CMK (cell line): Measurements from ENCODE around the gene ATG4A.

Experiments used
- DNase-seq: peaks from one replicate; pipeline ENCODE4 v3.0.0-alpha.2; 2010; ENCODE audit warnings: low read depth

Gene ATG4A

GRCh38 chrX:108091264-108091877, at the start of gene ATG4A, which contains the start of gene PSMD10:
Gene ATG4A (plus strand): TSS chrX:108091778. CDS start chrX:108091827, 49 bp downstream.
Gene PSMD10 (minus strand): TSS chrX:108091542. CDS start chrX:108091520, 22 bp downstream.
- DNase-seq: peak; percentile 66

- no peak for DNase-seq
Measured at GRCh38 chrX:108044554-108045256, 46.9 kb upstream of the ATG4A start, which contains the start of gene VSIG1. Gene VSIG1 (plus strand): TSS chrX:108045065. CDS start chrX:108045131, 66 bp downstream.

DNA sequence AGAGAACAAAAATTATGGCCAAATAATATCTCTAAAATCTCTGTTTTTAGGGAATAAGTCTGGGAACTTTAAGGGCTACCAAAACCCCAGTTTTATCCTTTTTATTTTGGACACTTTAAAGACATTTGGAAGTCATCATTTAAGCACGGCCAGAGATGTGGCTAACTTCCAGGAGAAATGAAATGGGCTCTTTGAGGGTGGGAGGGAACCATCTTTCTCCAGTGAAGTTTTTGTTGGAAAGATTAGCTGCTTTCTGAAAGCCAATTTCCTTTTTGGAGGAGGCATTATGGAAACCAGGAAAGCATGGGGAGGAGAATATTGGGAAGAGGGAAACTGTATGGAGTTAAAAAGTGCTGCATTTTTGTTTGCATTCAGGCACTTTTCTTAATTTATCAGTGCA, 41.9 kb upstream of the ATG4A start:
- DNase-seq: no peak

DNA sequence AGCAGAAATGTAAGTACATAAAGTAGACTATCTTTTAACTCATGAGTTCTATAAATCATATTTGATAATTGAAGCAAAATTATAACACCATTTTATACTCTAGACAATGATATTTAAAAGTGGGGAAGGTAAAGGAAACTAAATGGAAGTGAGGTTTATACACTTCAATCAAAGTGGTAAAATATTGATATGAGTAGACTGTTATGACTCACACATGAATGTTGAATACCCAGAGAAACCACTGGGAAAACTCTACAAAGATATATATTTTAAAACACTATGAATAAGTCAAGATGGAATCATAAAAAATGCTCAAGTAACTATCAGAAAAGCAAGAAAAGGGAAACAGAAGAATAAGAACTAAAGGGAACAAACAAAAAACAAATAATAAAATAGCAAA, 38.4 kb upstream of the ATG4A start:
- no peak for DNase-seq

GRCh38 chrX:108055546-108055945, 36.0 kb upstream of the ATG4A start:
- DNase-seq: no peak

- no peak for DNase-seq
Measured at GRCh38 chrX:108059801-108060200, 31.8 kb upstream of the ATG4A start.

DNA sequence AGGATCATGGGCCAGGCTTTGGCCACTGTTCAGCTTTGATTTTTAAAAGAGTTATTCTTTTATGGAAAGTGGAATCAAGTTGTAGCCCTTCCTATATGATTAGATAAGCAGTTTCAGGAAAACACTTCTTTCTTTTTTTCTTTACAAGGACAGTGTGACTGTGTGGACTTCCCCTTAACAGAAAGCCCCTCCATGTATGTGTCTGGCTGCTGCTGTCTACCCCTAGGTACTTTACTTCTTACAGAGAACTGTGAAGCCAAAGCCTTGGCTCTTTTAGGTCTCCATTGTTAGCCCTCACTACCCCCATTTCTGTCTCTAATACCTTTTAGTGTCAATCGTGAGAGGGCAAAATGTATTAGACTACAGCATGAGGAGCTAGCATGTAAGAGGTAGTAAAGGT, 27.6 kb upstream of the ATG4A start:
- DNase-seq: no peak

DNA sequence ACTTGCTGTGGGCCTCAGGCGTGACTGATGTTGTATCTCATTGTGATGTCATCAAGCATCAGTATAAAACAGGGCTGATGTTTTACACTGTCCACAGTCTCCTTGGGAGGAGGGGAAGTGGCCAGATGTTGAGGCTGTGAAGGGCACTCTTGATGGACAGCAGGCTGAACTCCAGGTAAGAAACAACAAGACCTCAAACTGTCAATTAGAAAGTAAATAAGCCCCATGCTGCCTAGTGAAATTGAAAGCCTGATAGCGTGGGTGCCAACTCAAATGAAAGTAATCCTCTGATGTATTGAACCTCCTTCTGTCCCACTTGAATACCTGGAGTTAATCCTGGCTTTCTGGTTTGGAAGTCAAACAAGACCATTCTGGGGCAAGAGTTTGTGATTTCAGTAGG, 27.0 kb upstream of the ATG4A start:
- no peak for DNase-seq

DNA sequence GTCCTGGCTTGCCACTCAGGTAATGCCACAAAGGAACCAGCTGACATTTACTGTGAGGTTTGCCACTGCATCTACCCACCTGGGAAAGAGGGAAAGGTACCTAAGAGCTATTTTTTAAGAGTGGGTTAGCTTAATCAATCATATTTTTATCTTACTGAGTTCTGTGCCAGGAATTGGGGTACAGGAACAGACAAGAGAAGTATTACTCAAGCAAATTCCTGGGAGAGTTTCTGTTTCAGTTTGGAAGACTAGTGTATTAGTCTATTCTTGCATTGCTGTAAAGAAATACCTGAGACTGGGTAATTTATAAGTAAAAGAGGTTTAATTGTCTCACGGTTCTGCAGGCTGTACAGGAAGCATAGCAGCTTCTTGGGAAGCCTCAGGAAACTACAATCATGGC, 23.5 kb upstream of the ATG4A start:
- no peak for DNase-seq

GRCh38 chrX:108070891-108071290, 20.7 kb upstream of the ATG4A start:
- DNase-seq: no peak

GRCh38 chrX:108071578-108071977, 20.0 kb upstream of the ATG4A start:
- no peak for DNase-seq

- DNase-seq: no peak
Measured at GRCh38 chrX:108072746-108073145, 18.8 kb upstream of the ATG4A start.

DNA sequence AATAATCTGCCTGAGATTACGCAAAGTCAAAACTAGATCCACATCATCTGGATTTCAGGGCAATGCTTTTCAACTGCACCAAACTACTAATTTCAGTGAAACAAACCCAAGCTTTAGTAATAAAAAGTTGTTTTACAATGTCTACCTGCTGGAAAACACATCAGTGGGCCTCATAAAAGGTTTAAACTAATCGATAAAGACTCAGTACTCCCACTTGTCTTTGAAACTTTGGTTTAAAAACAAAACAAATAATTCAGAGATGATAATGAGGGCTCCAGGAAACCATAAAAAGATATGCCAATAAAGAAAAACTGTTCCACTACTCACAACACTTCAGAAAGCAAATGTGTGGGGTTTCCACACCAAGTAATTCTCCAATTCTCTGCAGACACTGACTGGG, 10.5 kb upstream of the ATG4A start:
- DNase-seq: no peak

GRCh38 chrX:108087792-108088191, 3.8 kb upstream of the ATG4A start:
- DNase-seq: no peak

GRCh38 chrX:108088511-108088910, 3.1 kb upstream of the ATG4A start:
- no peak for DNase-seq

- no peak for DNase-seq
Measured at GRCh38 chrX:108090491-108091263, 901 bp upstream of the ATG4A start.

DNA sequence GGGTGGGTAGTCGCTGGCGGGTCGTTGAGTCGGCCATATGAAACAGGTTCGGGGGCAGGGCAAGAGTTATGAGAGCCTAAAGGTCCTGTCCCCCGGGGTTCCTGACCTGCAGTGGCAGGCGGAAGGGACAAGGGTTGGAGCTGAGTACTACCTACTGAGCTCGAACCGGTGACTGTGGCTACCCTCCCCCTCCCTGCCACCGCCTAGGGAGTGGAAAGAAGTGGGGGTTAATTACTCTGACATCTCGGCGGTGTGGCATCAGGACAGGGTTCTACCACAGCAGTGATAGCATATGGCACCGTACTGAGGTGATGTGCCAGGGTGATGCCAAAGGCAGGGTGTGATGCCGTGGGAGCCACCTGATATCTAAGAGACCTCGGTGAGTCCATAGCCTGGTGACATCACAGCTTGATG, 307 bp downstream of the ATG4A start:
- DNase-seq: no peak

DNA sequence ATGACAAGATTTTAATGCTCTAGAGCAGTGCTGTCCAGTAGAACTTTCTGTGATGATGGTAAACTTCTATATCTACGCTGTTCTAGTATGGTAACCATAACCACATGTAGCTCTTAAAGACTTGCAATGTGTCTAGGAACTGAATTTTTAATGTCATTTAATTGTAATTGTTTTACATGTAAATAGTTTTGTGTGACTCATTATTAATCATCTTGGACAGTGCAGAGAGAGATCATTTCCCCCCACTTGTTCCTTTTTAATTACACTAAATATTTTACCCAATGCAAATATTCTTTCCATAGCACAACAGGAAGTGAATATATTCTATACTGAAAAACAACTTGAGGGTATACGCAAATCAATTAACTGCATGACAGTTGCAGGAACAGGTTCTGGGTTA, 5.8 kb downstream of the ATG4A start:
- DNase-seq: no peak

- no peak for DNase-seq
Measured at GRCh38 chrX:108105473-108105872, 13.9 kb downstream of the ATG4A start.

DNA sequence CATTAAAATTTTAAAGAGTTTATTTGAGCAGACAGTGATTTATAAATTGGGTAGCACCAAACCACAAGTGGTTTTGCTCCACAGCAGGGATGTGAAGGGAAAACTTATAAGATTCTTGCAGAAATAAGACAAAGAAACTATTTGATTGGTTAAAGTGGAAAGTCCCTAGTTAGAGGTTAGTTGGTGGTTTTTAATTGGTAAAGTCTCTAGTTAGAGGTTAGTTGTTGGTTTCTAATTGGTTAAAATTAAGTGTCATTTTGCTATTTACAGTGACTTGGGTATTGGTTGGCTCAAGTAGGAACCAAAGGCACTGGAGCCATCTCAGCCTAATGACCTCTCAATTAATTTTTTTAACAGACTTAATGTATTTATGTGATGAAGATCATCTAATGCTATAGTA, 23.0 kb downstream of the ATG4A start:
- DNase-seq: no peak

GRCh38 chrX:108117988-108118387, 26.4 kb downstream of the ATG4A start:
- no peak for DNase-seq

DNA sequence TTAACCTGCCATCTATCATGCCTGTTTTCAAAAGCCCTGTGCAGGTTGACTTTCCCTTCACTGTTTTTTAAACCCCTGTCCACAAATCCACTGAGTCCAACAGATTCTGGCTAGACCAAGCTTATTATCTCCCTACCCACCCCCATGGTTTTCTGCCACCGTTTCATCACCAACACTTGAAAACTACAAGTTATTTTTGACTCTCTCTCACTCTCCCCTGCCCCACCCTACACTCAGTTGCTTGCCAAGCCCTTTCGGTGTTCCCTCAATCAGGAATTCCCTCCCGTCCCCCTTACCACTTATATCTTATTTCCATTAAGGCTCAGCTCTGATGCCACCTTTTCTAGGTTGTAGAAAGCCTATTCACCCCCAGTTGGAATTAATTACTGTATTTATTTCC, 29.7 kb downstream of the ATG4A start:
- no peak for DNase-seq

GRCh38 chrX:108122748-108123147, 31.2 kb downstream of the ATG4A start:
- no peak for DNase-seq
